Measurements from ENCODE around the gene MRPS27. TPM values are rescaled to one million over a fixed set of nuclear protein-coding genes. Genes with fewer than 3 reads are reported as not detected.

Gene MRPS27
- total and polyA plus RNA-seq, 11 donors: 31.9 to 94.1 (median 67.9) TPM

DNA sequence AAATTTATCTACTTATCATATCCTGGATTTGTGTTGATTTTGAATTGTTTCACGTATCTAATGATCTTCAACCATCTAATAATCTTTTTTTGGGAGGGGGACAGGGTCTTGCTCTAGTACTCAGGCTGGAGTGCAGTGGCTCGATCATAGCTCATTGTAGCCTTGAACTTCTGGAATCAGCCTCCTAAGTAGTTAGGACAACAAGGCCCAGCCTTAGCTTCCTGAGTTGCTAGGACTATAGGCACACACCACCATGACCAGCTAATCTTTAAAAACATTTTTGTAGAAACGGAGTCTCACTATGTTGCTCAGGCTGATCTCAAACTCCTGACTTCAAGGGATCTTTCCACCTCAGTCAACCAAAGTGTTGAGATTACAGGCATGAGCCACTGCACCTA, 34.6 kb downstream of the MRPS27 start:
- intact Hi-C loops (cut with DNase I): no loop called here

DNA sequence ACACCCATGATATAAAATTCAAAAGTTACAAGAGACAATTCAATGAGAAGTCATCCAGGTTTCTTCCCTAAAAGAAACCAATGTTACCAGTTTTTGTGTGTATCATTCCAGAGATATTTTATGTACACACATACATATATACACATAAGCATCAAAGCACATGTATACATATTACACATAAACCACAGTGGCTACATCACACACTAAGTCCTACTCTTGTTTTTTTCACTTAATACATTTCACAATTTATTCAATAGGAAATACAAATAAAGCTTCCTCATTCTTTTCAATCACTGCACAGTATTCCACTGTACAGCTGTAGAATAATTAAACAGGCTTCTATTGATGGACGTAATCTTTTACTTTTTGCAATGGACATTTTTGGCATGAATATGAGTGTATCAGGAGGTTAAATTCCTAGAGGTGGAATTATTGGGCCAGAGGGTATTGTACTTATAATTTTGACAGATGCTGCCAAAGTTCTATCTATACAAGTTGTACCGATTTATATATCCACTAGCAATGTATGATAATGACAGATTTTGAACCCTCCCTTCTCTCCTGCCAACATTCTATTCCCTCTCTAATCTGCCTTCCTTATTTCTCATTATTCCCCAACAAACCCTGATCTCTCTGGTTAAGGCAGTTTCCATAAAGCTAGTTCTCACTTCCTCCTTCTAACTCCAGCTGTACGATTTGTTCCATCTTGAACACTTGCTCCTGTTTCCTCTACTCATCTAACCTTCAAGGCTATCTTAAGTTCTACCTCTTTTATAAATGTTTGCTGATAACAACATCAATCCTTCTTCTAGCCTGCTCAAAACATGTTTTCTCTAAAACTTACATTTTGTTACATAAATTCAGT, 35.2 kb downstream of the MRPS27 start:
- WGBS, 4 donors: 64 to 75% (median 72%) methylated on average over 3 of the region's 3 CpGs
- H3K27ac ChIP-seq: peak overlapping the region in 1 of 12 donors; percentile 6

More for the DNA sequence above, 34.6 kb downstream of the MRPS27 start:
- Histone ChIP-seq H3K9me3 (no peaks in the 10 kb centered on the region), H3K27me3 (no peaks in the 10 kb centered on the region), H3K4me3 (no peak overlapping the region), H3K4me1 (peaks cover 0 to 45% (median 15%) of the 10 kb centered on the region in 12 donors), H3K36me3 (peaks cover 0 to 18% (median 5%) of the 10 kb centered on the region in 9 donors), H3K27ac (peak overlapping the region in 1 of 12 donors; percentile 6)
- 76 to 97% (median 95%) methylated on average over 3 of the region's 3 CpGs for whole genome bisulfite sequencing, 4 donors
- DNase-seq (no peak), ATAC-seq (no peak)
- TF ChIP-seq, protein P1, sequence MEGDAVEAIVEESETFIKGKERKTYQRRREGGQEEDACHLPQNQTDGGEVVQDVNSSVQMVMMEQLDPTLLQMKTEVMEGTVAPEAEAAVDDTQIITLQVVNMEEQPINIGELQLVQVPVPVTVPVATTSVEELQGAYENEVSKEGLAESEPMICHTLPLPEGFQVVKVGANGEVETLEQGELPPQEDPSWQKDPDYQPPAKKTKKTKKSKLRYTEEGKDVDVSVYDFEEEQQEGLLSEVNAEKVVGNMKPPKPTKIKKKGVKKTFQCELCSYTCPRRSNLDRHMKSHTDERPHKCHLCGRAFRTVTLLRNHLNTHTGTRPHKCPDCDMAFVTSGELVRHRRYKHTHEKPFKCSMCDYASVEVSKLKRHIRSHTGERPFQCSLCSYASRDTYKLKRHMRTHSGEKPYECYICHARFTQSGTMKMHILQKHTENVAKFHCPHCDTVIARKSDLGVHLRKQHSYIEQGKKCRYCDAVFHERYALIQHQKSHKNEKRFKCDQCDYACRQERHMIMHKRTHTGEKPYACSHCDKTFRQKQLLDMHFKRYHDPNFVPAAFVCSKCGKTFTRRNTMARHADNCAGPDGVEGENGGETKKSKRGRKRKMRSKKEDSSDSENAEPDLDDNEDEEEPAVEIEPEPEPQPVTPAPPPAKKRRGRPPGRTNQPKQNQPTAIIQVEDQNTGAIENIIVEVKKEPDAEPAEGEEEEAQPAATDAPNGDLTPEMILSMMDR (IDR thresholded peaks at IDR 0.05): no peak
- no peak for TF ChIP-seq POLR2A (IDR thresholded peaks at IDR 0.05)

DNA sequence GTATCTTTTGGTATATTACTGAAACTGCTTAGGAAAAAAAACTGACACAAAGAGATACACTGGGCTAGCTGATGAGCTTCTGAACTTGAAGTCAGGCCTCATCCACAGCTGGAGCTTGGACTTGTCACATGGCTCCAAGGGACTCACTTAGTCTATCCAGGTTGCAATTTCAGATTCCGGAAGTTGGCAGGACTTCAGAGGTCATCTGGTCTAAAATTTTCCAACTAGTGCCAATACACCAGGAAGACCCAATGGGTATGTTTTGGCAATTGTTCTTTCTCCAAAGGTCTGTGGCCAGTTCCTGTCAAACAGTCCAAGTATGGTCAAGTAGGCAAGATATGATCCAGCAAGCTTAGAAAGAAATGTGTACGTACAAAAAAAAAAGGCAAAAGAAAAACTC, 36.7 kb downstream of the MRPS27 start:
- no peaks in the 10 kb centered on the region for H3K9me3 ChIP-seq
- H3K27me3 ChIP-seq: no peaks in the 10 kb centered on the region
- intact Hi-C loops (cut with DNase I): no loop called here
- 45 to 56% (median 50%) methylated on average over 2 of the region's 2 CpGs for WGBS, 4 donors
- TF ChIP-seq, protein P1 (IDR thresholded peaks at IDR 0.05): no peak
- no peak for TF ChIP-seq POLR2A (IDR thresholded peaks at IDR 0.05)
- peaks cover 0 to 42% (median 12%) of the 10 kb centered on the region in 12 donors for H3K4me1 ChIP-seq
- peaks cover 0 to 9% (median 5%) of the 10 kb centered on the region in 9 donors for H3K36me3 ChIP-seq
- no peak for DNase-seq
- H3K27ac ChIP-seq: peak overlapping the region; percentile 18 to 80 (median 68)
- no peak overlapping the region for H3K4me3 ChIP-seq
- ATAC-seq: peak in 2 of 4 donors; percentile 41 to 43

More for the DNA sequence above, 35.2 kb downstream of the MRPS27 start:
- Histone ChIP-seq H3K9me3 (no peaks in the 10 kb centered on the region), H3K36me3 (peaks cover 0 to 11% (median 5%) of the 10 kb centered on the region in 9 donors), H3K4me1 (peaks cover 0 to 49% (median 15%) of the 10 kb centered on the region in 12 donors), H3K4me3 (no peak overlapping the region), H3K27me3 (no peaks in the 10 kb centered on the region)
- intact Hi-C loops (cut with DNase I): no loop called here
- ATAC-seq: no peak
- DNase-seq: no peak
- TF ChIP-seq, protein P1 (IDR thresholded peaks at IDR 0.05): no peak
- no peak for TF ChIP-seq POLR2A (IDR thresholded peaks at IDR 0.05)

DNA sequence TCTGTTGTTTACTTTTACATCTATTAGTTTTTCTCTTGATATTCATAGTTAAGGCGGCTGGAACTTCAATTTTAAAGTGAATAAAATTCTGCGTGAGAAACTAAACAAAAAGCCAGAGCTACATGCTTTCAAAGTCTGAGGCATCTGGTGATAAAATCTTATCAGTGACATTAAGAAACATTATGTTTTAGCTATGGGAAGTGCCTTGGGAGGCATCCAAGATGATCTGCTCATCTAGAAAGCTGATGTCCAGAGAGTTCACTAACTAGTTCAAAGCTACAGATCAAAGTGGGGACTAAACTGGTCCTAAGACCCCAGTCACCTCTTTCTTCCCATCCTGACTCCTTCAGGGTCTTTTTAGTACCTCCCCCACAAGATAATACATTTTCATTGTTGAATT, 37.2 kb downstream of the MRPS27 start:
- Histone ChIP-seq H3K27ac (peak overlapping the region; percentile 18 to 80 (median 68)), H3K27me3 (no peaks in the 10 kb centered on the region), H3K4me3 (no peak overlapping the region), H3K9me3 (no peaks in the 10 kb centered on the region), H3K36me3 (peaks cover 0 to 8% (median 4%) of the 10 kb centered on the region in 9 donors), H3K4me1 (peaks cover 0 to 40% (median 12%) of the 10 kb centered on the region in 12 donors)
- TF ChIP-seq, protein P1 (IDR thresholded peaks at IDR 0.05): no peak
- TF ChIP-seq POLR2A (IDR thresholded peaks at IDR 0.05): no peak
- intact Hi-C loops (cut with DNase I): no loop called here
- DNase-seq (no peak), ATAC-seq (peak in 2 of 4 donors; percentile 29 to 44)
- 43 to 67% (median 60%) methylated on average over 2 of the region's 2 CpGs for WGBS, 4 donors
